ENCODE data around the gene RPL10A.
"Not testable (repeated sequence)": the region's sequence is repeated elsewhere in the genome, so short reads cannot be mapped to it uniquely, and the experiment has no call there.

Gene RPL10A

GRCh38 chr6:35515939-35516338, 47.7 kb downstream of the RPL10A start:
- DNase-seq, result not testable (repeated sequence)

GRCh38 chr6:35516712-35517111, 48.5 kb downstream of the RPL10A start:
- no peak for DNase-seq

- DNase-seq, result not testable (repeated sequence)
Measured at GRCh38 chr6:35517978-35518377, 49.8 kb downstream of the RPL10A start.

- no peak for DNase-seq
Measured at GRCh38 chr6:35518566-35519312, 50.5 kb downstream of the RPL10A start.

- no peak for DNase-seq
Measured at GRCh38 chr6:35519313-35520015, 51.3 kb downstream of the RPL10A start.

Measured in NCI-H2227 treated with DMSO at 0.1 percent for 48 hours (cell line).